HS-27A (cell line): Measurements from ENCODE around the gene HS6ST3.
"Not testable (repeated sequence)": the region's sequence is repeated elsewhere in the genome, so short reads cannot be mapped to it uniquely, and the experiment has no call there.

Source experiments
- DNase-seq: peaks from one replicate; pipeline ENCODE4 v3.0.0-alpha.2; 2012; ENCODE audit warnings: low read depth, missing footprints

HS6ST3 gene

GRCh38 chr13:96444676-96445075, 354.8 kb downstream of the HS6ST3 start:
- DNase-seq: no peak

- no peak for DNase-seq
These were observed 360.0 kb downstream of the HS6ST3 start for GRCh38 chr13:96449920-96450319.

- DNase-seq: no peak
These were observed 360.6 kb downstream of the HS6ST3 start for GRCh38 chr13:96450326-96451020.

GRCh38 chr13:96454466-96454865, 364.6 kb downstream of the HS6ST3 start:
- no peak for DNase-seq

GRCh38 chr13:96460609-96461008, 370.7 kb downstream of the HS6ST3 start:
- DNase-seq: no peak

- DNase-seq: no peak
These were observed 383.7 kb downstream of the HS6ST3 start for GRCh38 chr13:96473526-96474180.

- no peak for DNase-seq
These were observed 384.3 kb downstream of the HS6ST3 start for GRCh38 chr13:96474181-96474557.

GRCh38 chr13:96475103-96475502, 385.2 kb downstream of the HS6ST3 start:
- DNase-seq: no peak

GRCh38 chr13:96481482-96481881, 391.6 kb downstream of the HS6ST3 start:
- DNase-seq: no peak

- no peak for DNase-seq
These were observed 400.6 kb downstream of the HS6ST3 start for GRCh38 chr13:96490496-96490989.

- DNase-seq: no peak
These were observed 401.2 kb downstream of the HS6ST3 start for GRCh38 chr13:96491103-96491502.

GRCh38 chr13:96492766-96493165, 402.9 kb downstream of the HS6ST3 start:
- DNase-seq: no peak

GRCh38 chr13:96499656-96500055, 409.7 kb downstream of the HS6ST3 start:
- no peak for DNase-seq

- DNase-seq: no peak
These were observed 411.0 kb downstream of the HS6ST3 start for GRCh38 chr13:96500953-96501352.

- no peak for DNase-seq
These were observed 413.6 kb downstream of the HS6ST3 start for GRCh38 chr13:96503481-96503880.

GRCh38 chr13:96511587-96511986, 421.7 kb downstream of the HS6ST3 start:
- no peak for DNase-seq

- no peak for DNase-seq
These were observed 429.5 kb downstream of the HS6ST3 start for GRCh38 chr13:96519380-96519779.

GRCh38 chr13:96524398-96525020, 434.6 kb downstream of the HS6ST3 start:
- DNase-seq: not testable (repeated sequence)

- DNase-seq: no peak
These were observed 435.8 kb downstream of the HS6ST3 start for GRCh38 chr13:96525715-96526114.

GRCh38 chr13:96527497-96527896, 437.6 kb downstream of the HS6ST3 start:
- no peak for DNase-seq

GRCh38 chr13:96532804-96533203, 442.9 kb downstream of the HS6ST3 start:
- no peak for DNase-seq

- no peak for DNase-seq
These were observed 443.5 kb downstream of the HS6ST3 start for GRCh38 chr13:96533408-96533807.

- DNase-seq: no peak
These were observed 449.9 kb downstream of the HS6ST3 start for GRCh38 chr13:96539791-96540190.
